GM12891 (cell line): ENCODE measurements around the gene TBC1D32.
"Not testable (repeated sequence)": the region's sequence is repeated elsewhere in the genome, so short reads cannot be mapped to it uniquely, and the experiment has no call there.

ENCODE experiments used
- DNase-seq: peaks from one replicate; pipeline ENCODE4 v3.0.0; 2011; ENCODE audit warnings: low spot score; ENCODE audit not compliant: insufficient read length
- FAIRE-seq: peaks from 2 replicates; lab custom pipeline; 2011; peaks lifted over from hg19 to GRCh38; lab: Jason Lieb, UNC
- PAX5 ChIP-seq: IDR thresholded peaks from 2 replicates; pipeline ENCODE4 v1.6.1; 2011; ENCODE audit warnings: low read length, moderate library complexity, mild to moderate bottlenecking; ENCODE audit not compliant: insufficient read depth, severe bottlenecking
- POLR2A ChIP-seq: IDR thresholded peaks from 2 replicates; pipeline ENCODE4 v1.6.1; 2011; ENCODE audit warnings: low read depth, low read length, control low read depth
- POLR2AphosphoS5 ChIP-seq: IDR thresholded peaks from 2 replicates; pipeline ENCODE4 v1.6.1; 2011; ENCODE audit warnings: low read depth, low read length, control low read depth
- POU2F2 ChIP-seq: IDR thresholded peaks from 2 replicates; pipeline ENCODE4 v1.6.1; 2011; ENCODE audit warnings: low read depth, mild to moderate bottlenecking, control low read depth, low read length, moderate library complexity
- SPI1 ChIP-seq: IDR thresholded peaks from 2 replicates; pipeline ENCODE4 v1.6.1; 2011; ENCODE audit warnings: low read depth, low read length, control low read depth
- TAF1 ChIP-seq: IDR thresholded peaks from 2 replicates; pipeline ENCODE4 v1.6.1; 2011; ENCODE audit warnings: low read depth, low read length, control low read depth

Gene TBC1D32

DNA sequence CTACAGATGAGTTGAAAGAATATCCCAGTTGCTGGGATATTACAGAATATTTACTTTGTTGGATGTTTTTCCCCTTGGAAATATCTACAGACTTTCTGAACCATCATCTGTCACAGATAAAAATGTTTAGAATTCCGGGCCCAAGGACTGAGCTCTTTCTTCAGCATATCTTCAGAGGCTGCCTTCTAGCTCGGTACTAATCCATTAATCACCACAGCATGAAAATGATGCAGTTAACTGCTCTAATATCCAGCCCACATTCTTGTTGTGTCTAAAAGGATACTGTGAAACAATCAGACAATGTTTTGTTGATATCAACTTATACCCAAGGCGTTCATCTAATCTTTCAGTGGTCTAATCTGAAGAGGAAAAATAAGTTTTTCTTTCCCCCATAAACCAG, 247.4 kb downstream of the TBC1D32 start:
- TF ChIP-seq TAF1 (no peak), POU2F2 (no peak), POLR2AphosphoS5 (no peak), SPI1 (no peak), PAX5 (no peak), POLR2A (no peak)
- FAIRE-seq (no peak), DNase-seq (no peak)

DNA sequence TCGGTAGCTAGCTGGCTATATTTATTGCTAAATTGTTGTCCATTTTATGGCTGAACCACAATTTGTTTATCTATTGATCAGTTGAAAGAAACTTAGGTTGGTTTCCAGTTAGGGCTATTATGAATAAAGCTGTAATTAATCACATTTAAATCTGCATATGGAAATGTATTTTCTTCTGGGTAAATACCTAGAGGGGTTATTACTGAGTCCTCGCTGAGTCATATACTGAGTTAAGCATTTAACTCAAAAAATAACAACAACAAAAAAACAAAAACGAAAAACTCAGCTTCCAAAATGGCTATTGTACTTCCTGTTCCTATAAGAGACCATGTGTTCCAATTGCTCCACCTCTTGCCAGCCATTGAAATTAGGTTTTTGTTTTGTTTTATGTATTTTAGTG, 258.2 kb downstream of the TBC1D32 start:
- FAIRE-seq = no peak
- TF ChIP-seq SPI1 (no peak), POLR2AphosphoS5 (no peak), POLR2A (no peak), PAX5 (no peak), TAF1 (no peak), POU2F2 (no peak)

DNA sequence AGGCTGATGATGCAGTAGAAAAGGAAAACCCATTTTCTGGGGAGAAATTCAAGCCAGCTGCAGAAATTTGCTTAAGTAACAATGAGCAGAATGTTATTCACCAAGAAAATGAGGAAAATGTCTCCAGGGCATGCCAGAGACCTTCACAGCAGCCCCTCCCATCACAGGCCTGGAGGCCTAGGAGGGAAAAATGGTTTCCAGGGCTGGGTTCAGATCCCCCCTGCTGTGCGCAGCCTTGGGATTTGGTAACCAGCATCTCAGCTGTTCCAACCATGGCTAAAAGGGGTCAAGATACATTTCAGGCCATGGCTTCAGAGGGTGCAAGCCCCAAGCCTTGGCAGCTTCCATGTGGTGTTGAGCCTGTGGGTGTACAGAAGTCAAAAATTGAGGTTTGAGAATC, 265.5 kb downstream of the TBC1D32 start:
- FAIRE-seq = not testable (repeated sequence)

More for the DNA sequence above, 258.2 kb downstream of the TBC1D32 start:
- DNase-seq = no peak

DNA sequence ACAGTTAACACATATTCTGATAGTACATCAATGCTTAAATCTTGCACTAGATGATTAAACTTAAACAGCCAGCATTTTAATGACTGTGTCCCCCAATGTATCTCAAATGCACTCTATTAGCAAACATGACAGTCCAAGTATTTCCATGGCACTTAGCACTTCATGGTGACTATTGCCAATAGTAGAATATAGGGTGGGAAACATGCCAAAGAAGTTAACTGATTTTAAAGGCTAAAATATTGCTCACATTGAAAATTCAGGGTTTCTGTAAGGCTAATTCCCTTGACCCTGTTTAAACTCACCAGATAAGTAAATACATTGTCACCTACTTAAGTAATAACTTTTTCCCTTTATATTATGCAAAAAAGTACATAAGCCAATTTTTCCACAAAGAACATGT, 266.9 kb downstream of the TBC1D32 start:
- TF ChIP-seq SPI1 (no peak), POLR2A (no peak), POU2F2 (no peak), PAX5 (no peak), POLR2AphosphoS5 (no peak), TAF1 (no peak)
- FAIRE-seq = no peak

More for the DNA sequence above, 265.5 kb downstream of the TBC1D32 start:
- DNase-seq = not testable (repeated sequence)

DNA sequence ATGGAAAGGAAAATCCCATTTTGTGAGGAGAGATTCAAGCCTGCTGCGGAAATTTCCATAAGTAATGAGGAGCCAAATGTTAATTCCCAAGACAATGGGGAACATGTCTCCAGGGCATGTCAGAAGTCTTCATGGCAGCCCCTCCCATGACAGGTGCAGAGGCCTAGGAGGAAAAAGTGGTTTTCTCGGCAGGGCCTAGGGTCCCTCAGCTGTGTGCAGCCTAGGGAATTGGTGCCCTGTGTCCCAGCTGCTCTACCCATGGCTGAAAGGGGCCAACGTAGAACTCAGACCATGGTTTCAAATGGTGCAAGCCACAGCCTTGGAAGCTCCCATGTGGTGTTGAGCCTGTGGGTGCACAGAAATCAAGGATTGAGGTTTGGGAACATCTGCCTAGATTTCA, 269.9 kb downstream of the TBC1D32 start:
- TF ChIP-seq POU2F2 (no peak), SPI1 (no peak), TAF1 (no peak), POLR2AphosphoS5 (no peak), POLR2A (no peak), PAX5 (no peak)
- no peak for FAIRE-seq
- DNase-seq = no peak

More for the DNA sequence above, 266.9 kb downstream of the TBC1D32 start:
- DNase-seq = no peak

DNA sequence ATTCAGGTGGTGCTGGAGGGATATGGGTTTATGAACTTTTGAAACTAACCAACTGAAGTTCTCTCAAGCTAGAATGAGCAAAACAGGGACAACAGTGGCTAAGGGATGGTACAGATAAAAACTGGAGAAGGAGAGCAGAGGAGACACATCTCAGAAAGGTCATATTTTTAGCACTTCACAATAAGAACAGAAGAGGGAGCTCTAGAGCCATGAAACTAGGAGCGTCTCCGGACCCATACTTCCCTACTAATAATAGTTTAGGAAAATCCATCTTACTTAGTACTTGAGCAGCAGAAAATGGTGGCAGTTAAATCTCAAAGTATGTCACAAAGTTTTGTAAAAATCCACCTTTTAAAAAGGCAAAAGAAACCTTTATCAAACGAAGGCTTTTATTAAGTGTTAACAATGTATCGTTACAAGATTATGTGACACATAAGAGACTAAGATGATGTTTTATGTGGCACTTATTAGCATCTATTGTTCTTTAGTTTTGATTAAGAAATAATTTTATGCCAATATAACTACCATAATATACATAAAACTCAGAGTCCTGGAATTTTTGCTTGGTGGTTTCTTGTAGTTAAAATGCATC, 278.6 kb downstream of the TBC1D32 start:
- no peak for TF ChIP-seq SPI1
- no peak for DNase-seq
- peak; percentile 77 for FAIRE-seq

DNA sequence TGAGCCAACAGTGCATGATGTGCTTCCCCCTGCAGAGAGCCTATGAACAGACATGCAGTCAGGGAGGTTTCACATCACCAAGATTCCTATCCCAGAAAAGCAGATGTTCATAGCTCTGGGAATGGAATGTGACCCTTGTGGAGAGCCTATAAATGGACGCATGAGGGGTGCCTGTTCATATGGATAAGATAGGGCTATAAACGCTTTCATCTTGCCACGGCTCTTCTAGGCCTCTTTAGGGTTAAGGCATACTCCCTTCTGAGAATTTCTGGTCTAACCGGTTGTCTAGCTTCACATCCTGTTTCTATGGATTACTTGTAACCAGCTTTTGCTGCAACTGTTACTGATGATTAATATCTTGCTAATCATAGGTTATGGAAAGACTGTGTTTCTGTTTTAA, 285.7 kb downstream of the TBC1D32 start:
- not testable (repeated sequence) for DNase-seq

DNA sequence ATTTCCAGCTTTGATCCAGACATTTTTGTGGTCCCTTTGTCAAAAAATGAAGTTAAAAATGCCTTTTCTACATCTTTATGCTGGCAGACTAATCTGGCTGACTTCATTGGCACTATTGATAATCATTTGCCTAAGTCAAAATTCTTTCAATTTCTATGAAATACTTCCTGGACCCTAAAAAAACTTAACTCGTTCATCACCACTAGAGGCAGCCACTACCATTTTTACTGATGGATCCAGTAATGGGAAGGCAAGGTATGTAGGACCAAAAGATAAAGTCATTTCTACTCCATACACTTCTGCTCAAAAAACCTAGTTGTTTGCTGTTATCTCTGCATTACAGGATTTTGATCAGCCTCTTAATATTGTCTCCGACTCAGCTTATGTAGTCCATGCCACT, 289.4 kb downstream of the TBC1D32 start:
- not testable (repeated sequence) for FAIRE-seq

More for the DNA sequence above, 285.7 kb downstream of the TBC1D32 start:
- FAIRE-seq = not testable (repeated sequence)

DNA sequence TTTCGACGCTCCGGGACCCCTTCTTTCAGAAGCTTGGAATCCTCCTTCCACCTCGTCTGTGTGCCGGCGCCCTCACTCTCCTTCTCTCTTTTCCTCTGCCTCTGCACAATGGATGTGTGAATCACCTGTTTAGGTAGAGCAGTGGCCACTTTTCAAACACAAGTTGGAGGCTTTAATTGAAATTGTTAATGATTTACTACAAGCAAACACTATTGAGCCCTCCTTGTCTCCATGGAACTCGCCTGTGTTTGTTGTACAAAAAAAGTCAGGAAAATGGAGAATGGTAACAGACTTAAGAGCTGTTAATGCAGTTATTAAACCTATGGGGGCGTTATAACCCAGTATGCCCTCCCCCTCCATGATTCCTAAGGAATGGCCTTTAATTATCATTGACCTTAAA, 290.6 kb downstream of the TBC1D32 start:
- FAIRE-seq = not testable (repeated sequence)

More for the DNA sequence above, 289.4 kb downstream of the TBC1D32 start:
- DNase-seq = not testable (repeated sequence)

DNA sequence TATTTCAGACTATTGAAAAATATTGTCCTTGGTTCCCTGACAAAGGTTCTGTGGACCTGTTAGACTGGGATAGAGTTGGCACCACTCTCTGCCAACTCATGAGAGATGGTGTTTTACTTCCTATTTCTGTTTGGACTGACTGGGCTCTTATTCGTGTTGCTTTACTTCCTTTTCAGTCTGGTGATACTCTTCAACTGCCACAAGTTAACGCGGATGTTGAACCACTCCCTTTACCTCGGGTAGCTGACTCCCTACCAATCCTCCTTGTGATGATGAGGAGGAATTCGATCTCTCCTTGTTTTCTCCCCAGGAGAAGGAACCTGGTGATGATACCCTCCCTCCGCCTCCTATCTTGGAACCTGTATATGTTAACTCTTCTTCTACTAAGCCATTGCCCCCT, 291.1 kb downstream of the TBC1D32 start:
- not testable (repeated sequence) for FAIRE-seq, DNase-seq

More for the DNA sequence above, 290.6 kb downstream of the TBC1D32 start:
- not testable (repeated sequence) for DNase-seq

DNA sequence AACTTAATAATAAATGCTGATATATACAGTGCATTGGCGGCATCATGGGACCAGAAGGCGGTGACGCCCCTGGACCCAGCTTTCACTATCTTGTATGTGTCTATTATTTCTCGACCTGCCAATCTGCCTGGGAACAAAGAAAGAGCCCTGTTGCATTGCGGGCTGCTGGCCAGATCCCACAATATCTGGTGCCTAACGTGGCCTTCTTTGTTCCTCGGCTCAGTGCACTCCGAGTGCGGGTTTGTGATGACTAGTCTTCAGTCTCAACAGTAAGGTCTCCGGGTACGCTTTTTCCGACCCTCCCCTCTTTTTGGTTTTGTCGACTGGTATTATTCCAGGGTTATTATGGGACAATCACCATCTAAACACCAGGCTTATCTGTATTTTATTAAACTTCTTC, 291.5 kb downstream of the TBC1D32 start:
- TF ChIP-seq PAX5 = no peak
- TF ChIP-seq SPI1 = no peak
- no peak for TF ChIP-seq TAF1
- no peak for TF ChIP-seq POLR2A
- no peak for DNase-seq
- FAIRE-seq = no peak

DNA sequence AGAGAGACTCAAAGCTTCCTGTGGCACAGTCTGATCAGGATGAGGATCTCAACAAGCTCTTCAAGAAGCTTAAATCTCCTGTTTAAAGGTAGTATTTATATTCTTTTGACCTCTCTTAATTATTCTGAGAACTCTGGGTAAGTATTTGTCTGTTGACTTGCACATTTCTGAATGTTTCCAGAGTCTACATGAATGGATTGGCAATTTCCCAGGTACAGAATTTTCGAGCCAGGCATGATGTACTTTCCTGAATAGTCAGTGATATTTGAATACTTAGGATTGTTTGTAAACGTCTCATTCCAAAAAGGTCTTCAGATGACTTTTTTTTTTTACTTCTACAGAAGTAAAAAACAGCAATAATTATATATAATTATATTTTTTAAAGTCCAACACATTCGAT, 293.4 kb downstream of the TBC1D32 start:
- TF ChIP-seq PAX5 (no peak), POU2F2 (no peak), POLR2A (no peak), POLR2AphosphoS5 (no peak), SPI1 (no peak), TAF1 (no peak)
- DNase-seq (no peak), FAIRE-seq (no peak)

DNA sequence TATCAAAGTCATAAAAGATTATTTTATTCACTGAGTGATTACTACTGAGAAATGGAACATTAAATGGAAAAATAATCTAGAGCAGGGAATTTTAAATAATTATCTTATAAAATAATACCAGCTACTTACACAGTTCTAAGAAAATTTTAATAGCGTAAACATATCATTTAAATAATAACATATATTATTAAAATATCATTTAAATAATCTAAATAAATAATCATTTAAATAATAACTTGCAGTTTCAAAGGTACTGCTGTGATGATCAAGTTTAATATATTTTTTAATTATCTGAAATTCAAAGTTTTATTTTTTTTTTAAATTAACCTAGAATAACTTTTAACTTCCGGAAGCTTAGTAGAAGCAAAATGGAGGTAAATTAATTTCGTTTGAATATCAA, 301.2 kb downstream of the TBC1D32 start:
- FAIRE-seq (no peak), DNase-seq (no peak)
- no peak for TF ChIP-seq PAX5
- no peak for TF ChIP-seq SPI1
- TF ChIP-seq POU2F2 = no peak
- no peak for TF ChIP-seq POLR2A
- TF ChIP-seq TAF1 = no peak
- TF ChIP-seq POLR2AphosphoS5 = no peak
